C4-2B (cell line): ENCODE data around the gene SPHK1.

Source experiments
- H3K27ac ChIP-seq: fragments of 450-650 bp; 2 replicates; pipeline ENCODE4 v1.5.1; 2017
- ZFX ChIP-seq: fragments of 450-650 bp; IDR thresholded peaks from 2 replicates; pipeline ENCODE4 v1.6.1; 2017
- TF ChIP-seq, protein P1 (sequence below): fragments of 450-650 bp; conservative IDR thresholded peaks from 2 replicates; pipeline ENCODE4 v1.5.1; 2017; ENCODE audit warnings: mild to moderate bottlenecking

The SPHK1 gene

DNA sequence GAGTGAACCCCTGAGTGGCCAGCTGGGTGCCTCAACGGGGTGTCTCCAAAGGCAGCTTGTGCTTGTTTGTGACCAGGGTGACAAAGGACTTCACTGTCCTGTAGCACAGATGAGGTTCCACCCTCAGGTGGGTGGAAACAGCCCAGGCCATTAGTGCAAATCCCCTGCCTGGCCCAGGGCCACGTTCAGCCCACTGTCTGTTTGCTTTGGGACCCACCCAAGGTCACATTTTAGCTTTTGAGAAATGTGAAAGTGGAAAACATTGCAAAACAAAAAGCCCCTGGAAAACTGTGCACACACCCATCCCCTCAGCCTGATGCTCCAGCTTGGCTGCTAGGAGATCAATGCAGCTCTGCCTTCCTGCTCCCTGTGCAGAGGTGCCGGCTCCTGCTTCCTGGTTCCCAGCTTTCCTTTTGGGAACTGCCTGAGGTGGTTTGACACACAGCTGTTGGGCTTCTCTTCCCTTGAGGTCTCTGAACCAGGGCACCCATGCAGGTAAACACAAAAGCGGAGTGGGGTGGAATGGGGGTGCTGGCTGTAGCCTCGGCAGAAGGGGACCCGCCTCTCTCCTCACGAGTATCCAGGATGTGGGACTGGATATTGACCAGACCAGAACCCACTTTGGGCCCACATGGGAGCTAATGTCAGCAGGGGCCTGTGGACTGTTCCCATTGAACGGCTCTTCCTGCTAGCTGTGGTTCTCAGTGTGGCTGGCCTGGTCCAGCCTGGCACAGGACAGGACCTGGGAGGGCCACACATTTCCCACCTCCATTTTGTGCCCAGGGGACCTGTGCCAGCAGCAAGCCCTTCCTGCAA lies 7.9 kb upstream of the SPHK1 start:
- TF ChIP-seq, protein P1, sequence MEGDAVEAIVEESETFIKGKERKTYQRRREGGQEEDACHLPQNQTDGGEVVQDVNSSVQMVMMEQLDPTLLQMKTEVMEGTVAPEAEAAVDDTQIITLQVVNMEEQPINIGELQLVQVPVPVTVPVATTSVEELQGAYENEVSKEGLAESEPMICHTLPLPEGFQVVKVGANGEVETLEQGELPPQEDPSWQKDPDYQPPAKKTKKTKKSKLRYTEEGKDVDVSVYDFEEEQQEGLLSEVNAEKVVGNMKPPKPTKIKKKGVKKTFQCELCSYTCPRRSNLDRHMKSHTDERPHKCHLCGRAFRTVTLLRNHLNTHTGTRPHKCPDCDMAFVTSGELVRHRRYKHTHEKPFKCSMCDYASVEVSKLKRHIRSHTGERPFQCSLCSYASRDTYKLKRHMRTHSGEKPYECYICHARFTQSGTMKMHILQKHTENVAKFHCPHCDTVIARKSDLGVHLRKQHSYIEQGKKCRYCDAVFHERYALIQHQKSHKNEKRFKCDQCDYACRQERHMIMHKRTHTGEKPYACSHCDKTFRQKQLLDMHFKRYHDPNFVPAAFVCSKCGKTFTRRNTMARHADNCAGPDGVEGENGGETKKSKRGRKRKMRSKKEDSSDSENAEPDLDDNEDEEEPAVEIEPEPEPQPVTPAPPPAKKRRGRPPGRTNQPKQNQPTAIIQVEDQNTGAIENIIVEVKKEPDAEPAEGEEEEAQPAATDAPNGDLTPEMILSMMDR: no peak
- TF ChIP-seq ZFX: no peak
- no peak overlapping the region for H3K27ac ChIP-seq

DNA sequence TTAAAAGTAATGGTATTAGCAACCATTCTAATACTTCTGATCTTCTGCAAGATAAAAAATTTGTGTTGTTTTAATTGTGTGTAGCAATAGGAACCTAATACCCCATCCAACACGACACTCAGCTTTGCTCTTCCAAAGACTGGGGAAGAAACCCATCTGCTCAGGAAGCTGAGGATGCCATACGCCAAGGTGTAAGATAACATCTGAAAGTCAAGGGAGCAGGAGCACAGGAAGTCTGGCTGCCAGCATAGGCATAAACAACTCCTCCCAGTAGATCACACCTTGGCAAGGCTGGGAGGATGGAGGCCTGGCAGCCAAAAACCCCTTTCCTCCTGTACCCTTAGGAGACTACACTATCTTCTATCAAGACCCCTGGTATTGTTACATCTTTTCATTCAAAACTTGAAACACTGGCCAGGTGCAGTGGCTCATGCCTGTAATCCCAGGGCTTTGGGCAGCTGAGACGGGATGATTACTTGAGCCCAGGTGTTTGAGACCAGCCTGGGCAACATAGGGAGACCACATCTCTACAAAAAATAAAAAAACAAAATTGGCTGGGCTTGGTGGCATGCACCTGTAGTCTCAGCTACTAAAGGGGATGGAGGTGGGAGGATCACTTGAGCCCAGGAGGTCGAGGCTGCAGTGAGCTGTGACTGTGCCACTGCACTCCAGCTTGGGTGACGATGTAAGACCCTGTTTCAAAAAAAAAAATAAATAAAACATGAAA lies 5.7 kb upstream of the SPHK1 start:
- H3K27ac ChIP-seq: no peak overlapping the region
- no peak for TF ChIP-seq ZFX
- TF ChIP-seq, protein P1: no peak

DNA sequence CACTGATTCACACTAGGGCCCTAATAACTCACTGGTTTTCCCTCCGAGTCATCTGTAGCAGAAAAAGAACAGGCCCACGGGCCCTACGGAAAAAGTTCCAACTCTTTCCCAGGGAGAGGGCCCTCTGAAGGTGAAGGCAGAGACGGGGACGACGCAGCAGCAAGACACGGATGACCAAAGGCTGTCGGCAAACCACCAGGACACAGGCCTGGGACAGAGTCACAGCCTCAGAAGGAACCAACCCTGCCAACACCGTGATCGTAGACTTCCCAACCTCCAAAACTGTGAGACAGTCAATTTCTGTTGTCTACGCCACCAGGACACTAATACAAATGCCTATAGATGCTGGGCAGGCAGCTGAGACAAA lies 5.2 kb upstream of the SPHK1 start:
- TF ChIP-seq, protein P1: no peak
- TF ChIP-seq ZFX: no peak
- no peak overlapping the region for H3K27ac ChIP-seq

DNA sequence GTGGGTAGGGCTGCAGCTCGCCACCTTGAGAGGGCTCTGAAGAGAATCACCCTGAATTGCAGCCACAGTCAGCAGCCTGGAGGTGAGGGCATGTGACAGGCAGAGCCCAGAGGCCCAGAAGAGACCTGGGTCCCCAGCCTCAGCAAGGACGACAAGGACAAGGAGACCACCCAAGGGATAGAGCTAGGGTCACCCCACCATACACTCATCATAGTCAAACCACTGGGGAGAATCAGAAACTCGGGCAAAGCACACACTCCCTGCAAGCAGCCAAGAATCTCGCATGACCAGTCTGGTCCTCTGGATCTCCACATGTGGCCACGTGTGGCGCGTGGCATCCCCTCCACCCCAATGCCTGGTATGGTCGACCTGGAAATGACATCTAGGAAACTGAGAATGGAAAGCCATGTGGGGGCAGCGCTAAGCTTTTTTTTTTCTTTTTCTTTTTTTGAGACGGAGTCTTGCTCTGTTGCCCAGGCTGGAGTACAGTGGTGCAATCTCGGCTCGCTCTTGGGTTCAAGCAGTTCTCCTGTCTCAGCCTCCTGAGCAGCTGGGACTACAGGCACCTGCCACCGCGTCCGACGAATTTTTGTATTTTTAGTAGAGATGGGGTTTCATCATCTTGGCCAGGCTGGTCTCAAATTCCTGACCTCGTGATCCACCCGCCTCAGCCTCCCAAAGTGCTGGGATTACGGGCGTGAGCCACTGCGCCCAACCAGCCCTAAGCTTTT lies 4.6 kb upstream of the SPHK1 start:
- TF ChIP-seq, protein P1: no peak
- no peak for TF ChIP-seq ZFX
- no peak overlapping the region for H3K27ac ChIP-seq

DNA sequence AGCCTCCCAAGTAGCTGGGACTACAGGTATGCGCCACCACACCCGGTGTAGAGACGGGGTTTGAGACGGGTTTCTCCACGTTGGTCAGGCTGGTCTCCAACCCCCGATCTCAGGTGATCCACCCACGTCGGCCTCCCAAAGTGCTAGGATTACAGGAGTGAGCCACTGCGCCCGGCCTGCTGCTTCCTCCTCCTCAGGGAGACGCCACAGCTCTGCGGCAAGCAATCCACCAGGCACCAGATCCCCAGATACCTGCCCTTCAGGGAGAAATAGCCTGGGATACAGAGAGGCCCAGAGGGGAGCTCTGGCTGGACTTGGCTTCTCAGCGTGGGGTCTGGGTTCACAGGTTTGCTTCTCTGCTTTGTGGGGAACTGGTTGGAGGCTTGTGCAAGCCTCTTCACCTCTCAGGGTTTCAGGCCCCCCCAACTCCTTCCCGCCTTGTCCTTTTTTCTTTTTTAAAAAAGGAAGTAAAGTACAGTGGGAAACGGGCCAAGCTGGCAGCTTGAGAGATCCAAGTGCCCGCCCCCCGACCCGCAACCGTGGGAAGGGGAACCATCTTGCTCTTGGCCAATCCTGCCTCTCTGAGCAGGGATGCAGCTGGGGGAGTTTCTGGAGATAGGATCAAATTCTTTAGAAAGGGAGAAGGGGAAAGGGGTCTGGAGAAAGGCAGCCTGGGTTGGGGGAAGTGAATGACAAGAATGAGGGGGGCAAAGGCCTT lies 2.6 kb upstream of the SPHK1 start:
- no peak overlapping the region for H3K27ac ChIP-seq
- TF ChIP-seq, protein P1: no peak
- no peak for TF ChIP-seq ZFX

DNA sequence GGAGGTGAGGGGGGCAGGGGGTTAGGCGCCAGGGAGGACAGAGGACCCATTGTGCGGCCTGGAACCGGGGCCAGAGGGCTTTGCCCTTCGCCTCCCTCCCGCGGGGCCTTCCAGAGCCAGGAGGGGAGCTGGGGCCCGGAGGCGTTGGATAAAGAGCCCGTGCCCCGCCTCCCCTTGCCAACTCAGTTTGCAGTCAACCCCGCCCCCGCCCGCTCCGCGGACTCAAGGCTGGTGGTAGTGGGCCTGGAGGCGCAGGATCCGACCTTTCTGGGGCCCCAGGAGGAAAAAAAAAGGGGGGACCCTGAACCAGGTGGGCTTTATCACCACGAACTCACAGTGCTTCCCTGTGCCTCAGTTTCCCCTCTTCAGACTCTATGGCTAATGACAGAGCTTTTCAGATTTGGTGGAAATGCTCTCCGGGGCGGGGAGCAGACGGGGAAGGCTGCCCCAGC lies 2.0 kb upstream of the SPHK1 start:
- TF ChIP-seq ZFX: no peak
- TF ChIP-seq, protein P1: no peak
- H3K27ac ChIP-seq: no peak overlapping the region; the same call in 1 of the 2 replicates
